GM12878 (cell line): ENCODE measurements around the gene TPRG1. TPM values are rescaled to one million over a fixed set of nuclear protein-coding genes. Genes with fewer than 3 reads are reported as not detected.

Source experiments
- ATAC-seq: fragments of 200-7000 bp; cut with Tn5 transposase; 3 replicates; pipeline ENCODE4 v1.9.1; 2020; ENCODE audit warnings: mild to moderate bottlenecking, moderate library complexity
- BruUV-seq: library from RNA; stranded (reverse); fragments of 400-500 nt; replicated peaks from 2 replicates; lab custom pipeline; 2021; lab: Mats Ljungman, UMichigan
- CTCF ChIA-PET: fragments of 300-600 bp; sonication (Branson Sonifier 250); formaldehyde crosslinking; extraction: SDS; loops from one replicate; lab custom pipeline; 2021; ENCODE audit warnings: inconsistent platforms; lab: Yijun Ruan, JAX
- POLR2A ChIA-PET: fragments of 350-600 bp; formaldehyde crosslinking; extraction: SDS; loops from one replicate; lab custom pipeline; 2021; ENCODE audit warnings: inconsistent platforms; lab: Charles Lee
- RAD21 ChIA-PET: fragments of 300-600 bp; sonication (Branson Sonifier 250); formaldehyde crosslinking; loops from one replicate; lab custom pipeline; 2023; ENCODE audit warnings: antibody characterized with exemption; ENCODE audit not compliant: unreplicated experiment; lab: Charles Lee
- SMC1A ChIA-PET: fragments of 300-600 bp; sonication (Branson Sonifier 250); formaldehyde crosslinking; loops from one replicate; lab custom pipeline; 2023; ENCODE audit not compliant: unreplicated experiment, uncharacterized antibody; lab: Charles Lee
- DNase-seq: peaks from one replicate; pipeline ENCODE4 v3.0.0-alpha.2; 2011; ENCODE audit warnings: low read depth, low spot score
- FAIRE-seq: peaks from 3 replicates; lab custom pipeline; 2011; peaks lifted over from hg19 to GRCh38; lab: Jason Lieb, UNC
- H2AFZ ChIP-seq: 2 replicates; pipeline ENCODE4 v1.6.0; 2011; ENCODE audit warnings: low read depth, low read length, control low read depth; ENCODE audit not compliant: control insufficient read depth
- H3K27ac ChIP-seq: 2 replicates; pipeline ENCODE4 v1.5.1; 2011; ENCODE audit warnings: control low read depth; ENCODE audit not compliant: control insufficient read depth, insufficient read depth
- H3K27me3 ChIP-seq, 2 experiments: replicated peaks in 1 of 2; 2 replicates each; pipeline versions ENCODE4 v1.6.0 to v1.6.1; 2011; ENCODE audit warnings: low read length in 1 of 2; ENCODE audit not compliant: control insufficient read depth in 2 of 2, insufficient read depth in 2 of 2
- H3K36me3 ChIP-seq, 2 experiments: 2 replicates each; pipeline ENCODE4 v1.5.1; 2011; ENCODE audit warnings: low read length in 1 of 2; ENCODE audit not compliant: control insufficient read depth in 2 of 2, insufficient read depth in 2 of 2
- H3K4me1 ChIP-seq: 2 replicates; pipeline ENCODE4 v1.6.1; 2011; ENCODE audit warnings: mild to moderate bottlenecking, low read length, moderate library complexity, mixed read lengths; ENCODE audit not compliant: control insufficient read depth, insufficient read depth
- H3K4me2 ChIP-seq: 2 replicates; pipeline ENCODE4 v1.6.0; 2011; ENCODE audit warnings: control low read depth; ENCODE audit not compliant: control insufficient read depth, insufficient read depth
- H3K4me3 ChIP-seq: fragments of 200-600 bp; sonication (generic); 2 replicates; pipeline ENCODE4 v1.5.1; 2016
- H3K79me2 ChIP-seq: 2 replicates; pipeline ENCODE4 v1.6.0; 2011; ENCODE audit warnings: low read length; ENCODE audit not compliant: control insufficient read depth, insufficient read depth
- H3K9ac ChIP-seq: 2 replicates; pipeline ENCODE4 v1.8.0; 2011; ENCODE audit warnings: low read length, control low read depth, mixed read lengths; ENCODE audit not compliant: control insufficient read depth, insufficient read depth
- H3K9me3 ChIP-seq: replicated peaks from 3 replicates; pipeline ENCODE4 v1.5.1; 2011; ENCODE audit warnings: mild to moderate bottlenecking, low read length; ENCODE audit not compliant: control insufficient read depth, insufficient read depth
- H4K20me1 ChIP-seq: 2 replicates; pipeline ENCODE4 v1.6.0; 2011; ENCODE audit not compliant: control insufficient read depth, insufficient read depth
- NBN ChIP-seq: fragments of 450-650 bp; IDR thresholded peaks from 2 replicates; pipeline ENCODE4 v1.6.1; 2016
- NFXL1 ChIP-seq: fragments of 450-650 bp; IDR thresholded peaks from 2 replicates; pipeline ENCODE4 v1.6.1; 2017; ENCODE audit warnings: antibody characterized with exemption, mild to moderate bottlenecking, borderline replicate concordance
- NFYA ChIP-seq: IDR thresholded peaks from 2 replicates; pipeline ENCODE4 v1.6.1; 2011; ENCODE audit warnings: low read depth, mild to moderate bottlenecking, low read length, improper control_type of control experiment, borderline replicate concordance
- NR2F1 ChIP-seq: fragments of 450-650 bp; conservative IDR thresholded peaks from 2 replicates; pipeline ENCODE4 v1.6.1; 2017; ENCODE audit warnings: mild to moderate bottlenecking
- PRDM15 ChIP-seq: fragments of 450-650 bp; formaldehyde crosslinking; IDR thresholded peaks from 2 replicates; pipeline ENCODE4 v1.4.0; 2020; ENCODE audit warnings: mild to moderate bottlenecking, moderate library complexity
- SMAD5 ChIP-seq: IDR thresholded peaks from 2 replicates; pipeline ENCODE4 v1.6.1; 2016; ENCODE audit warnings: antibody characterized with exemption, low read depth
- TCF3 ChIP-seq: IDR thresholded peaks from 2 replicates; pipeline ENCODE4 v1.6.1; 2012; ENCODE audit warnings: low read depth, mild to moderate bottlenecking, low read length, borderline replicate concordance; ENCODE audit not compliant: insufficient read depth
- USF1 ChIP-seq: IDR thresholded peaks from 2 replicates; pipeline ENCODE4 v1.6.1; 2011; ENCODE audit warnings: borderline replicate concordance, low read depth, mild to moderate bottlenecking, moderate library complexity, mixed read lengths, low read length; ENCODE audit not compliant: insufficient read depth; ENCODE audit errors: extremely low read length
- ZBTB11 ChIP-seq: fragments of 450-650 bp; formaldehyde crosslinking; IDR thresholded peaks from 2 replicates; pipeline ENCODE4 v1.5.0; 2022; ENCODE audit warnings: mild to moderate bottlenecking, missing genetic modification characterization
- ZZZ3 ChIP-seq: IDR thresholded peaks from 2 replicates; pipeline ENCODE4 v1.6.1; 2011; ENCODE audit warnings: low read depth; ENCODE audit not compliant: control insufficient read depth, insufficient read length
- WGBS: methylation state at CpG from one replicate; pipeline ENCODE4 v1.1.6; 2016; ENCODE audit warnings: low lambda C conversion rate; ENCODE audit not compliant: insufficient replicate concordance, insufficient coverage; ENCODE audit errors: missing lambda C conversion rate; 5-methylcytosine and 5-hydroxymethylcytosine counted together
- in situ Hi-C: fragments of 300-500 bp; cut with MboI; formaldehyde crosslinking; loops from 9 replicates; pipeline ENCODE4 v1.14.3; 2018; ENCODE audit warnings: mixed read lengths
- intact Hi-C: fragments of 100-400 bp; cut with micrococcal nuclease; formaldehyde crosslinking; loops from one replicate; pipeline ENCODE4 v1.14.2; 2022; ENCODE audit not compliant: unreplicated experiment
- polyA plus RNA-seq, 11 experiments: library from polyadenylated mRNA; depleted of rRNA in 4 of 11; unstranded in 6 of 11; stranded (reverse) in 5 of 11; fragments of >200 nt; fragmentation: Nextera tagmentation in 4 of 11; fragmentation: Illumina TruSeq in 1 of 11; extraction: Ambion mirVana in 4 of 11; extraction: Trizol in 1 of 11; gene quantifications; 1 replicate in 1 of 11; 2 replicates in 10 of 11; pipeline versions ENCODE4 v1.2.1 to v1.2.3, GENCODE V29; 2011 to 2016; ENCODE audit warnings: inconsistent platforms in 2 of 11, missing spikeins in 2 of 11, low read depth in 1 of 11
- total RNA-seq, 4 experiments: library from RNA; depleted of rRNA in 3 of 4; stranded (reverse); fragments of >200 nt in 3 of 4; fragmentation: Illumina TruSeq in 1 of 4; extraction: Trizol in 1 of 4; gene quantifications; 2 replicates each; pipeline versions ENCODE4 v1.2.1 to v1.2.3, GENCODE V29; 2013 to 2021
- TF ChIP-seq, protein P1 (sequence below): fragments of 450-650 bp; IDR thresholded peaks from 2 replicates; pipeline ENCODE4 v1.6.1; 2018; ENCODE audit warnings: borderline replicate concordance, mild to moderate bottlenecking; ENCODE audit not compliant: partially characterized antibody

The TPRG1 gene
- total and polyA plus RNA-seq, 10 of the 15 experiments (the other 5 are each of a cell fraction or from before 2014, with no cell fraction given), result 0.26 to 30.7 (median 3.6) TPM

DNA sequence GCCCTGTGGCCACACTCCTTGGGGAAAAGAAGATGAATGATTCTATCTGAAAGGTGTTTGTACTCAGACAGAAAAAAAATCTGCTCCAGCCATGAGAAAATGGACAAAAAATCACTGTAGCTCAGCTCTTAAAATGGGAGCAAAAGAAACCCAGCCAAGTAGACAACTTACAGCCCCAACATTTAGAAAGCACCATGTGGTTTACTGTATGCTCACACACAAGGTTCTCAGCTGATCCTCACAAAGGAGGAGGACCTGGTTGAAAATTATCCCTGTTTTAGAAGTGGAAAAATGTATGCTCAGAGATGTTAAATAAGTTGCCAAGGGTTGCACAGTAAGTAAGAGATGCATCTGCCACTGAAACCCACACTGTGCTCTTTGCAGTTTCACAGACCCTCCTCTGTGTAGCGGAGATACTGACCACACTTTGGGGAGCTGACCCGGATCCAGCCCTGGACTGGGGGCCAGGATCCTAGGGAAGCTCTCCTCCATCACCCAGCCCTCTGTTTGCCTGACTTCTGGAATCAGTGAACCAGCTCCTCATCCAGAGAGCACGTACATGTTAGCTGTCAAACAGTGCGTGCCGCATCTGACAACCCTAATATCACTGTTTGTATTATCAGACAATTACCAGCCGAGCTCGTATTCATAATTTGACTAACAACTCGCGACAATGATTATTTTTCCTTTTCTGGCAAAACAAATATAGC, 32.7 kb upstream of the TPRG1 start (continued):
- no peak for TF ChIP-seq ZBTB11
- TF ChIP-seq, all 136 proteins: peak for 0

GRCh38 chr3:189139611-189139940, 32.2 kb upstream of the TPRG1 start:
- Histone ChIP-seq H3K4me2 (no peak overlapping the region), H3K36me3 (no peaks in the 10 kb centered on the region), H3K27ac (no peak overlapping the region), H3K9ac (no peak overlapping the region), H3K79me2 (no peaks in the 10 kb centered on the region), H4K20me1 (no peaks in the 10 kb centered on the region), H2AFZ (no peak overlapping the region), H3K4me3 (no peak overlapping the region), H3K9me3 (no peaks in the 10 kb centered on the region), H3K27me3 (peaks cover 1 to 3% of the 10 kb centered on the region in 2 experiments; a peak in 2 of 4 replicates), H3K4me1 (no peaks in the 10 kb centered on the region)
- ChIA-PET SMC1A (no interaction called here), RAD21 (no interaction called here), CTCF (interaction anchor here (0.6 to 1.5 kb wide), 2 partner anchors 9 to 1404 kb away, joined by 3 to 4 read pairs; no protein-coding TSS in a partner anchor), POLR2A (no interaction called here)
- ATAC-seq (no peak), DNase-seq (no peak), FAIRE-seq (no peak)
- WGBS, result 45% methylated on average over 6 of the region's 6 CpGs
- in situ Hi-C loops (no loop called here), intact Hi-C loops (no loop called here)
- BruUV-seq, result no TSS peak
- TF ChIP-seq NBN, result no peak
- no peak for TF ChIP-seq ZZZ3
- TF ChIP-seq NFXL1, result no peak
- TF ChIP-seq, protein P1, sequence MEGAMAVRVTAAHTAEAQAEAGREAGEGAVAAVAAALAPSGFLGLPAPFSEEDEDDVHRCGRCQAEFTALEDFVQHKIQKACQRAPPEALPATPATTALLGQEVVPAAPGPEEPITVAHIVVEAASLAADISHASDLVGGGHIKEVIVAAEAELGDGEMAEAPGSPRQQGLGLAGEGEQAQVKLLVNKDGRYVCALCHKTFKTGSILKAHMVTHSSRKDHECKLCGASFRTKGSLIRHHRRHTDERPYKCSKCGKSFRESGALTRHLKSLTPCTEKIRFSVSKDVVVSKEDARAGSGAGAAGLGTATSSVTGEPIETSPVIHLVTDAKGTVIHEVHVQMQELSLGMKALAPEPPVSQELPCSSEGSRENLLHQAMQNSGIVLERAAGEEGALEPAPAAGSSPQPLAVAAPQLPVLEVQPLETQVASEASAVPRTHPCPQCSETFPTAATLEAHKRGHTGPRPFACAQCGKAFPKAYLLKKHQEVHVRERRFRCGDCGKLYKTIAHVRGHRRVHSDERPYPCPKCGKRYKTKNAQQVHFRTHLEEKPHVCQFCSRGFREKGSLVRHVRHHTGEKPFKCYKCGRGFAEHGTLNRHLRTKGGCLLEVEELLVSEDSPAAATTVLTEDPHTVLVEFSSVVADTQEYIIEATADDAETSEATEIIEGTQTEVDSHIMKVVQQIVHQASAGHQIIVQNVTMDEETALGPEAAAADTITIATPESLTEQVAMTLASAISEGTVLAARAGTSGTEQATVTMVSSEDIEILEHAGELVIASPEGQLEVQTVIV, result no peak
- no peak for TF ChIP-seq USF1
- TF ChIP-seq NR2F1, result no peak
- TF ChIP-seq TCF3, result no peak
- no peak for TF ChIP-seq SMAD5
- no peak for TF ChIP-seq PRDM15 (CRISPR knock-in tag)
- TF ChIP-seq NFYA, result no peak
